ENCODE measurements around the gene SCN9A.
A peak's percentile ranks its signal among the peaks of the same experiment; 100 is the strongest.
"Not testable (repeated sequence)": the region's sequence is repeated elsewhere in the genome, so short reads cannot be mapped to it uniquely, and the experiment has no call there.

SCN9A gene

GRCh38 chr2:166375736-166376487, at the start of gene SCN9A:
SCN9A (minus strand) TSS chr2:166375944; CDS start chr2:166311756, 64,188 bp downstream.
- peak; percentile 15 for DNase-seq

GRCh38 chr2:166424841-166425240, 49.1 kb upstream of the SCN9A start:
- DNase-seq = no peak

- no peak for DNase-seq
These were observed 43.8 kb upstream of the SCN9A start for GRCh38 chr2:166419616-166419934.

GRCh38 chr2:166418853-166419615, 43.3 kb upstream of the SCN9A start:
- DNase-seq = no peak

GRCh38 chr2:166417669-166418068, 41.9 kb upstream of the SCN9A start:
- no peak for DNase-seq

- DNase-seq = no peak
These were observed 37.5 kb upstream of the SCN9A start for GRCh38 chr2:166413255-166413654.

GRCh38 chr2:166411473-166412230, 35.9 kb upstream of the SCN9A start:
- DNase-seq = no peak

- no peak for DNase-seq
These were observed 35.2 kb upstream of the SCN9A start for GRCh38 chr2:166410828-166411472.

GRCh38 chr2:166407746-166408145, 32.0 kb upstream of the SCN9A start:
- DNase-seq = not testable (repeated sequence)

GRCh38 chr2:166406374-166406773, 30.6 kb upstream of the SCN9A start:
- no peak for DNase-seq

GRCh38 chr2:166405569-166405926, 29.8 kb upstream of the SCN9A start:
- no peak for DNase-seq

- DNase-seq = no peak
These were observed 29.3 kb upstream of the SCN9A start for GRCh38 chr2:166404831-166405568.

GRCh38 chr2:166394245-166394644, 18.5 kb upstream of the SCN9A start:
- DNase-seq = no peak

GRCh38 chr2:166393008-166393407, 17.3 kb upstream of the SCN9A start:
- no peak for DNase-seq

GRCh38 chr2:166388481-166389070, 12.8 kb upstream of the SCN9A start:
- no peak for DNase-seq

- no peak for DNase-seq
These were observed 9.6 kb upstream of the SCN9A start for GRCh38 chr2:166385313-166385712.

- DNase-seq = no peak
These were observed 9.0 kb upstream of the SCN9A start for GRCh38 chr2:166384774-166385173.

GRCh38 chr2:166382448-166382847, 6.7 kb upstream of the SCN9A start:
- no peak for DNase-seq

GRCh38 chr2:166380615-166381014, 4.9 kb upstream of the SCN9A start:
- DNase-seq = no peak

GRCh38 chr2:166376873-166377272, 1.1 kb upstream of the SCN9A start:
- DNase-seq = no peak

GRCh38 chr2:166376488-166376828, 714 bp upstream of the SCN9A start:
- DNase-seq = no peak

- DNase-seq = no peak
These were observed 479 bp downstream of the SCN9A start for GRCh38 chr2:166375195-166375735.
